ENCODE data around the gene HAUS7.

- TF ChIP-seq CTCF (conservative IDR thresholded peaks at IDR 0.05) (no peak), EZH2 (IDR thresholded peaks at IDR 0.05; ENCODE audit: low read depth) (no peak)
These were observed 43.9 kb upstream of the HAUS7 start for GRCh38 chrX:153514259-153514658.
